ENCODE data around the gene ADPRH.

The ADPRH gene

GRCh38 chr3:119628390-119628789 lies 49.1 kb downstream of the ADPRH start:
- Histone ChIP-seq H3K9me3 (ENCODE audit: low read length) (no peaks in the 10 kb centered on the region), H3K4me2 (ENCODE audit: low read length) (no peak overlapping the region), H3K9me2 (ENCODE audit: low read depth, low read length) (no peaks in the 10 kb centered on the region), H2AFZ (ENCODE audit: low read length) (no peak overlapping the region), H3K36me3 (ENCODE audit: insufficient read depth, low read length) (no peaks in the 10 kb centered on the region), H3K79me2 (ENCODE audit: insufficient read depth, low read length) (no peaks in the 10 kb centered on the region), H3K9ac (ENCODE audit: low read length) (no peak overlapping the region), H3K27ac (ENCODE audit: low read depth, low read length, poor library complexity, severe bottlenecking) (no peak overlapping the region), H3K4me1 (ENCODE audit: insufficient read depth, low read length, severe bottlenecking) (no peaks in the 10 kb centered on the region), H3K4me3 (ENCODE audit: low read depth, low read length, poor library complexity, severe bottlenecking) (no peak overlapping the region), H4K20me1 (ENCODE audit: insufficient read depth, low read length) (no peaks in the 10 kb centered on the region), H3K27me3 (ENCODE audit: insufficient read depth, low read length) (0 out of 2 replicates have a peak, but pooled peaks cover 7% of the 10 kb centered on the region), H3F3A (ENCODE audit: insufficient read depth, low read length) (no peaks in the 10 kb centered on the region)
- TF ChIP-seq EZH2 (IDR thresholded peaks at IDR 0.05; ENCODE audit: borderline replicate concordance, low read length) (no peak), CTCF (IDR thresholded peaks at IDR 0.05; ENCODE audit: low read length) (no peak)

GRCh38 chr3:119628816-119629445 lies 49.6 kb downstream of the ADPRH start:
- H3F3A ChIP-seq (ENCODE audit: insufficient read depth, low read length), result no peaks in the 10 kb centered on the region
- 0 out of 2 replicates have a peak, but pooled peaks cover 7% of the 10 kb centered on the region for H3K27me3 ChIP-seq (ENCODE audit: insufficient read depth, low read length)
- no peak overlapping the region for H3K4me3 ChIP-seq (ENCODE audit: low read depth, low read length, poor library complexity, severe bottlenecking)
- H3K4me2 ChIP-seq (ENCODE audit: low read length), result no peak overlapping the region
- H2AFZ ChIP-seq (ENCODE audit: low read length), result no peak overlapping the region
- no peaks in the 10 kb centered on the region for H3K79me2 ChIP-seq (ENCODE audit: insufficient read depth, low read length)
- no peaks in the 10 kb centered on the region for H3K36me3 ChIP-seq (ENCODE audit: insufficient read depth, low read length)
- no peak overlapping the region for H3K27ac ChIP-seq (ENCODE audit: low read depth, low read length, poor library complexity, severe bottlenecking)
- H3K9me2 ChIP-seq (ENCODE audit: low read depth, low read length), result no peaks in the 10 kb centered on the region
- no peak for TF ChIP-seq EZH2 (IDR thresholded peaks at IDR 0.05; ENCODE audit: borderline replicate concordance, low read length)
- no peak for TF ChIP-seq CTCF (IDR thresholded peaks at IDR 0.05; ENCODE audit: low read length)
- no peaks in the 10 kb centered on the region for H4K20me1 ChIP-seq (ENCODE audit: insufficient read depth, low read length)
- no peaks in the 10 kb centered on the region for H3K9me3 ChIP-seq (ENCODE audit: low read length)
- no peaks in the 10 kb centered on the region for H3K4me1 ChIP-seq (ENCODE audit: insufficient read depth, low read length, severe bottlenecking)
- H3K9ac ChIP-seq (ENCODE audit: low read length), result no peak overlapping the region

GRCh38 chr3:119630128-119630879 lies 51.0 kb downstream of the ADPRH start:
- Histone ChIP-seq H3K4me1 (ENCODE audit: insufficient read depth, low read length, severe bottlenecking) (no peaks in the 10 kb centered on the region), H4K20me1 (ENCODE audit: insufficient read depth, low read length) (no peaks in the 10 kb centered on the region), H3K79me2 (ENCODE audit: insufficient read depth, low read length) (no peaks in the 10 kb centered on the region), H3K9me2 (ENCODE audit: low read depth, low read length) (no peaks in the 10 kb centered on the region), H3K4me3 (ENCODE audit: low read depth, low read length, poor library complexity, severe bottlenecking) (no peak overlapping the region), H3K27me3 (ENCODE audit: insufficient read depth, low read length) (0 out of 2 replicates have a peak, but pooled peaks cover 7% of the 10 kb centered on the region), H3K9ac (ENCODE audit: low read length) (no peak overlapping the region), H2AFZ (ENCODE audit: low read length) (no peak overlapping the region), H3K27ac (ENCODE audit: low read depth, low read length, poor library complexity, severe bottlenecking) (no peak overlapping the region), H3K4me2 (ENCODE audit: low read length) (no peak overlapping the region), H3K9me3 (ENCODE audit: low read length) (no peaks in the 10 kb centered on the region), H3F3A (ENCODE audit: insufficient read depth, low read length) (no peaks in the 10 kb centered on the region), H3K36me3 (ENCODE audit: insufficient read depth, low read length) (no peaks in the 10 kb centered on the region)
- TF ChIP-seq EZH2 (IDR thresholded peaks at IDR 0.05; ENCODE audit: borderline replicate concordance, low read length), result no peak
- no peak for TF ChIP-seq CTCF (IDR thresholded peaks at IDR 0.05; ENCODE audit: low read length)

All from OCI-LY1 (cell line).